NCI-H2227 (cell line): Measurements from ENCODE around the gene UTP14C.
A peak's percentile ranks its signal among the peaks of the same experiment; 100 is the strongest.
"Not testable (repeated sequence)": the region's sequence is repeated elsewhere in the genome, so short reads cannot be mapped to it uniquely, and the experiment has no call there.

Source experiments
- DNase-seq: peaks from one replicate; lab custom pipeline; 2025; ENCODE audit not compliant: unreplicated experiment; lab: John Stamatoyannopoulos, UW

UTP14C gene, protein sequence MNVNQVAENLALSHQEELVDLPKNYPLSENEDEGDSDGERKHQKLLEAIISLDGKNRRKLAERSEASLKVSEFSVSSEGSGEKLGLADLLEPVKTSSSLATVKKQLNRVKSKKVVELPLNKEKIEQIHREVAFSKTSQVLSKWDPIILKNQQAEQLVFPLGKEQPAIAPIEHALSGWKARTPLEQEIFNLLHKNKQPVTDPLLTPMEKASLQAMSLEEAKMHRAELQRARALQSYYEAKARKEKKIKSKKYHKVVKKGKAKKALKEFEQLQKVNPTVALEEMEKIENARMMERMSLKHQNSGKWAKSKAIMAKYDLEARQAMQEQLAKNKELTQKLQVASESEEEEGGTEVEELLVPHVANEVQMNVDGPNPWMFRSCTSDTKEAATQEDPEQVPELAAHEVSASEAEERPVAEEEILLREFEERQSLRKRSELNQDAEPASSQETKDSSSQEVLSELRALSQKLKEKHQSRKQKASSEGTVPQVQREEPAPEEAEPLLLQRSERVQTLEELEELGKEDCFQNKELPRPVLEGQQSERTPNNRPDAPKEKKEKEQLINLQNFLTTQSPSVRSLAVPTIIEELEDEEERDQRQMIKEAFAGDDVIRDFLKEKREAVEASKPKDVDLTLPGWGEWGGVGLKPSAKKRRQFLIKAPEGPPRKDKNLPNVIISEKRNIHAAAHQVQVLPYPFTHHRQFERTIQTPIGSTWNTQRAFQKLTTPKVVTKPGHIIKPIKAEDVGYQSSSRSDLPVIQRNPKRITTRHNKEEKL

GRCh38 chr13:52024481-52024880 is at the start of gene UTP14C:
Gene UTP14C, plus strand, starts transcription at chr13:52024691. Its CDS starts 4,114 bp downstream, at chr13:52028805.
- DNase-seq, result no peak

DNA sequence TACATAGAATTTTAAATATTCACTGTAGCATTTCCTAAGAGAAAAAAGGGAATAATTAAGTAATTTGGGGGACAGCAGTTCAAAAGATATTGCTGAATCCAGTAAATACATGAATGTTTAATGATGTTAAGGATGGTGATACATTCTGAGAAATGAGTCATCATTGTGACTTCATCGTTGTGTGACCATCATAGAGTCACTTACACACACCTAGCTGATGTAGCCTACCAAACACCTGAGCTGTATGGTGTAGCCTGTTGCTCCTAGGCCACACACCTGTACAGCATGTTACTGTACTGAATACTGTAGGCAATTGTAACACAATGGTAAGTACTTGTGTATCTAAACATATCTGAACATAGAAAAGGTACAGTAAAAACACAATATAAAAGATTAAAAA is 48.1 kb upstream of the UTP14C start:
- no peak for DNase-seq

DNA sequence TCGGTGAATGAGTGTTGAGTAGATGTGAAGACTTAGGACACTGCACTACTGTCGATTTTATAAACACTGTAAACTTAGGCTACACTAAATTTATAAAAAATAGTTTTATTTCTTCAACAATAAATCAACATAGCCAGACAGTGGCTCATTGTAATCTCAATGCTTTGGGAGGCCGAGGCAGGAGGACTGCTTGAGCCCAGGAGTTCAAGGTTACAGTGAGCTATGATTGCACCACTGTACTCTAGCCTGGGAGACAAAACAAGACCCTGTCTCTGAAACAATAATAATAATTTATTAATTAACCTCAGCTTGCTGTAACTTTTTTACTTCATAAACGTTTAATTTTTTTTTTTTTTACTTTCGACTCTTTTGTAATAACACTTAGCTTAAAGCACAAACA is 47.6 kb upstream of the UTP14C start:
- DNase-seq, result no peak

DNA sequence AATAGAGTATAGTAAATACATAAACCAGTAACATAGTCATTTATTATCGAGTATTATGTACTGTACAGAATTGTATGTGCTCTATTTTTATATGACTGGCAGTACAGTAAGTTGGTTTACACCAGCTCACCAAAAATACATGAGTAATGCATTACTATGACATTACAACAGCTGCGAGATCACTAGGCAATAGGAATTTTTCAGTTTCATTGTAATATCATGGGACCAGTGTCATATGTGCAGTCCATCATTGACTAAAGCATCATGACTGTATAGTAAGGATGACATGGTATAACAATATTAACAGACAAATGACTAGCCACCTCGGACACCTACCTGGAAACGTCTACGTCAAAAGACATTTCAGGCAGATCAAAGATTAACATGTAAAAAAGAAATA is 46.9 kb upstream of the UTP14C start:
- no peak for DNase-seq

- no peak for DNase-seq
Observed at GRCh38 chr13:51978796-51979556, 45.5 kb upstream of the UTP14C start.

- no peak for DNase-seq
Observed at GRCh38 chr13:51980908-51981307, 43.6 kb upstream of the UTP14C start.

DNA sequence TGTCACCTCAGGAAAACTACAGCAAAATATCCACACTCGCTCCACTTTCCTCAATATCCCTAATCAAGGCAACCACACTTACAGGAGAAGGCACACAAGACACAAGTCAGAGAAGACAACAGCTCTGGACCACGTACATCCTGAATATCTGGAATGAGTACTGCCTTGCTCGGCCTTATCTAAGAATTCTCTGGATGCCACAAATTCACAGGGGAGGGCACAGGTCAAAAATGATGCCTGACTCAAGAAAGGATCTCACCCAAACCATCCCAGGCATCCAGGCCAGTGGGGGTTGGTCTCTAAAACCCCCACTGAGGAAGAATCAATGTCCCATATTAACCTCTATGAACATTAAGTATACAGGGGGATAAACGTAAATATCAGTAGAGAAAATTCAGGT is 43.1 kb upstream of the UTP14C start:
- no peak for DNase-seq

- DNase-seq, result not testable (repeated sequence)
Observed at GRCh38 chr13:51983292-51983691, 41.2 kb upstream of the UTP14C start.

- DNase-seq, result not testable (repeated sequence)
Observed at GRCh38 chr13:51984904-51985303, 39.6 kb upstream of the UTP14C start.

GRCh38 chr13:51988988-51989618 is 35.4 kb upstream of the UTP14C start:
- DNase-seq, result no peak

DNA sequence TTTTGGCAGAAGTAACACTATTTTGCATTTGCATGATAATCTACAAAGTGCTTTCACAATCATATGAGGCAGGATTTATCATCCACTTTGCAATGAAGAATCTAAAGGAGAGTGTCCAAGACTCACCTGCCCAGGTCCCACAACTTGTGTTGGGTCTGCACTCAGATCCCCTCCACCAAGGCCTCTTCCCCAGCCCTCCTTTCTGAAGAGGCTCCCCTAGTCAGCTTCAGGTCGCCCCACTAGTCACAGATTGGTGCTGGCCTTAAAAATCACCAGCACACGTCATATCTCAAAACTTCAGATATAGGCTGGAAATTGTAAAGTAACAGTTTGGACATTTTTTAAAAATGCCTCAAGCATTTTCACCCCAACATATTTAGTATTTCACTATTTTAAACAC is 30.8 kb upstream of the UTP14C start:
- DNase-seq, result no peak

GRCh38 chr13:51995677-51996551 is 28.6 kb upstream of the UTP14C start:
- peak; percentile 7 for DNase-seq

DNA sequence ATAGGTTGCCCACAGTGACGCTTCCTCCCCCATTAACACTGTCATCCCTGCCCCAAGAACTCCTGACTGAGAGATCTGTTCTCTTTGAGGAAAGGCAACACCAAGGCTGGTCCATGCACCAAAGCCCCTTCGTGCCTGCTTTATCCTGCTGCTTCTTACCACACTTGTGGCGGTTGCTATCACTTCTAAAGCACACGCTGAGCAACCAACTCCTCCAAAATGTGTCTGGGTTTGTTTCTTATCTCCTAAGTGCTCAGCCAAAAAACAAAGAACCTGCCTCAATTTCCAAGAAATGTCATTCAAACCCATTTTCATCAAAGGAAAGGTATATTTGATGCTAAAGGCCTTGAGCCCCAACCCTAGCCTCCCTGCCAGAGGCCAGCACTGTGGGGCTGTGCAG is 27.9 kb upstream of the UTP14C start:
- DNase-seq, result no peak

GRCh38 chr13:51997186-51997585 is 27.3 kb upstream of the UTP14C start:
- DNase-seq, result no peak

DNA sequence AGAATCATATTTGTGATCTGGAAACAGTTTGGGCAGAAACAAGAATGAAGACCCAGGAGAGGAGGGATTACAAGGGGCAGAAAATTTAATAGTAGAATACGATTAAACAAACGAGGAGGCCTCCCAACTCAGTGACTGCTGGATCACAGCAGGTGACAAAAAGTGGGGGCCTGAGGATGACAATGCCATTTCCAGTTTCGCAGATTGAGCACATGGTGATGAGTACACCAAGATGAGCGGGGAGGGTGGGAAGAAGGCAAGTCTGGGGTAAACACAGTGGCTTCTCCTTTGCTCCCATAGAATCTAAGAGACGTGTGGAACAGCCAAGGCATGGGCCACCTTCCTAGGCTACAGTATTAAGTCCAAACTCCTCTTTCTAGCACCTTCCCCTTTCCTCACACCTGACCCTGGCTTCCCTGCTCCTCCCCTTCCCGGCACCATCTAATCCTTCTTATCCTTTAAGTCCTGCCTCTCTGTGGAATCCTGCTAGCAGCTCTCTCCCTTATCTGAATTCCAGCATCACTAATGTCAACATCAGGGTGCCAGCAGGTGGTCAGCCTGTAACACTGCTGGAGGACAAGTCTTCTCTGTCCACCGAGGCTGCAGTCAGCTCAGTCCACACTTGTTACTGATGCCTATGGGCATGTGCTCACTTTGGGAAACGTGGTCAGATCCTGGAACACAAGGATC is 26.7 kb upstream of the UTP14C start:
- DNase-seq, result no peak

DNA sequence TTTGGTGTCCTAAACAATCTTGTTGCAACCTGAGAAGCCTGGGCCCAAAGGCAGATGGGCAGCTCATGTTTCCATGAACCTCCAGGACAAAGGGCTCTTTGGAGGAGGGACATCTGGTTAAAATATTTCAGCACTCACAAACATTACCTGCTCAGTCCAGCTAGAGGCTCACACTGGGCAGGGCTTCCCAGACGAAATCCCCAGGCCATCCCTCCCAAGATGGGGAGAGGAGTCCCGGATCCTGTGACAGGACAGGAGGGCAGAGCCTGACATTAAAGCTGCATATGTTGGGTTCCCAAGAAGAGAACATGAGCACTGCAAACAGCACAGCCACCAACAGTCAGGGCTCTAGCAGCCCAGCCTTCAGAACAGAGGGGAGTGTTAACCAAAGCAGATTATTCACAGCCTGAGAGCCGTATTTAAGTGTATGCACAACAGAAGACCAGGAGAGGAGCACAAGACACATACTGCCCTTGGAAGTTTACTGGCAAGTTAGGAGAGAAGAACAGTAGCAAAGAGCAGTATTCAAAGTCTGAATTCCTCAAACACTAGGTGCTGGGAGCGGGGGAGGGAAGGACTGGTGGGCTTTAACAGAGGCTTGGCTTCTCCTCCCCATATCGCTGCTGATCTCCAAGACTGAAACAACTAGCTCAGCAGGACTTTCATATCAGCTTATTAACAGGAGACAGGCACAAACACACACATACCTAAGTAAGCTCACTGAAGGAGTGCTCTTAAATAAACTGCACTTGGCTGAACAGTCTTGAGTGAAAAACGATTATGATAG is 25.6 kb upstream of the UTP14C start:
- DNase-seq, result no peak

- DNase-seq, result no peak
Observed at GRCh38 chr13:51999510-51999911, 25.0 kb upstream of the UTP14C start.

DNA sequence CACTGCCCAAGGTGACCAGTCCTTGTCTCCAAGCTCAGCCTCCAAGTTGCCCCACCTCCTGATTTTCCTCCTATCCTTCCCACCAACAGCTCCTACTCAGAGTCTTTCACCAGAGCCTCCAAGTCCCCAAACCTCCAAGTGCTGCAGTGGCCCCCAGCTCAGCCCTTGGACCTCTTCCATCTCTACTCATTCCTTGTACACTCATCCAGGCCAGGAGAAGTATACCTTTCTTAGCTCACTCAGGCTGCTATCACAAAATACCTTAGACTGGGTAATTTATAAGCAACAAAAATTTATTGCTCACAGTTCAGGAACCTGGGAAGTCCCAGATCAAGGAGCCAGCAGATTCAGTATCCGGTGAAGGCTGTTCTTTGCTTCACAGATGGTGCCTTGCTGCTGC is 24.6 kb upstream of the UTP14C start:
- no peak for DNase-seq
